ENCODE data around the gene PTPRM. TPM values are rescaled to one million over a fixed set of nuclear protein-coding genes. Genes with fewer than 3 reads are reported as not detected.

Gene PTPRM
- total RNA-seq, 1 donor from 2014 or later, result 13.9 TPM

- H3F3A ChIP-seq (ENCODE audit: low read depth), result peaks cover 7% of the 10 kb centered on the region
- H3K27me3 Mint-ChIP-seq (ENCODE audit: insufficient read depth, low read depth), result no peaks in the 10 kb centered on the region
- H4K20me1 ChIP-seq (ENCODE audit: low read depth), result no peaks in the 10 kb centered on the region
- no peak overlapping the region for H3K4me3 Mint-ChIP-seq
- H3K9me3 Mint-ChIP-seq, result no peaks in the 10 kb centered on the region
- TF ChIP-seq CTCF (IDR thresholded peaks at IDR 0.05) (no peak), EZH2phosphoT487 (IDR thresholded peaks at IDR 0.05) (no peak), EZH2 (IDR thresholded peaks at IDR 0.05) (no peak)
- no peak for DNase-seq (ENCODE audit: low spot score)
- H3K9me3 ChIP-seq (ENCODE audit: low read depth), result no peaks in the 10 kb centered on the region
- peaks cover 12% of the 10 kb centered on the region for H3K4me1 Mint-ChIP-seq
- no peaks in the 10 kb centered on the region for H3K36me3 ChIP-seq
- peaks cover 5% of the 10 kb centered on the region for H3K36me3 Mint-ChIP-seq
- no peaks in the 10 kb centered on the region for H3K27me3 ChIP-seq
- H3K79me2 ChIP-seq (ENCODE audit: low read depth), result no peaks in the 10 kb centered on the region
- no peak overlapping the region for H3K4me3 ChIP-seq
- H3K27ac Mint-ChIP-seq, result no peak overlapping the region
- no peak overlapping the region for H3K9ac ChIP-seq
- no peak overlapping the region for H3K27ac ChIP-seq
- no peak overlapping the region for H3K4me2 ChIP-seq
- peaks cover 13% of the 10 kb centered on the region for H3K4me1 ChIP-seq
- no peak overlapping the region for H2AFZ ChIP-seq (replicated peaks)
Observed at GRCh38 chr18:8069708-8070107, 502.6 kb downstream of the PTPRM start.

- no peaks in the 10 kb centered on the region for H4K20me1 ChIP-seq (ENCODE audit: low read depth)
- no peaks in the 10 kb centered on the region for H3K9me3 Mint-ChIP-seq
Observed at GRCh38 chr18:8073167-8073566, 506.1 kb downstream of the PTPRM start.

GRCh38 chr18:8080092-8080491 is 513.0 kb downstream of the PTPRM start:
- Mint-ChIP-seq H3K4me3 (no peak overlapping the region), H3K27me3 (ENCODE audit: insufficient read depth, low read depth) (no peaks in the 10 kb centered on the region), H3K9me3 (no peaks in the 10 kb centered on the region), H3K4me1 (peaks cover 17% of the 10 kb centered on the region), H3K27ac (no peak overlapping the region), H3K36me3 (no peaks in the 10 kb centered on the region)
- no peaks in the 10 kb centered on the region for H3K27me3 ChIP-seq
- no peaks in the 10 kb centered on the region for H4K20me1 ChIP-seq (ENCODE audit: low read depth)
- no peak for DNase-seq (ENCODE audit: low spot score)
- H3K4me1 ChIP-seq, result peaks cover 16% of the 10 kb centered on the region
- H3K4me3 ChIP-seq, result no peak overlapping the region
- no peaks in the 10 kb centered on the region for H3F3A ChIP-seq (ENCODE audit: low read depth)
- H3K27ac ChIP-seq, result no peak overlapping the region
- no peak overlapping the region for H3K9ac ChIP-seq
- H3K4me2 ChIP-seq, result no peak overlapping the region
- TF ChIP-seq EZH2 (IDR thresholded peaks at IDR 0.05) (no peak), CTCF (IDR thresholded peaks at IDR 0.05) (no peak), EZH2phosphoT487 (IDR thresholded peaks at IDR 0.05) (no peak)
- peaks cover 3% of the 10 kb centered on the region for H3K9me3 ChIP-seq (ENCODE audit: low read depth)
- H3K79me2 ChIP-seq (ENCODE audit: low read depth), result no peaks in the 10 kb centered on the region
- H2AFZ ChIP-seq (replicated peaks), result no peak overlapping the region
- no peaks in the 10 kb centered on the region for H3K36me3 ChIP-seq

More at GRCh38 chr18:8073167-8073566, 506.1 kb downstream of the PTPRM start:
- H3K4me2 ChIP-seq, result no peak overlapping the region
- no peak overlapping the region for H3K4me3 ChIP-seq
- TF ChIP-seq CTCF (IDR thresholded peaks at IDR 0.05) (no peak), EZH2 (IDR thresholded peaks at IDR 0.05) (no peak), EZH2phosphoT487 (IDR thresholded peaks at IDR 0.05) (no peak)
- no peaks in the 10 kb centered on the region for H3K4me1 ChIP-seq
- no peak overlapping the region for H3K9ac ChIP-seq
- H3K27ac ChIP-seq, result no peak overlapping the region
- no peak overlapping the region for H2AFZ ChIP-seq (replicated peaks)
- H3K4me1 Mint-ChIP-seq, result no peaks in the 10 kb centered on the region
- H3K27me3 ChIP-seq, result no peaks in the 10 kb centered on the region
- peaks cover 3% of the 10 kb centered on the region for H3K9me3 ChIP-seq (ENCODE audit: low read depth)
- no peaks in the 10 kb centered on the region for H3K36me3 ChIP-seq
- H3F3A ChIP-seq (ENCODE audit: low read depth), result no peaks in the 10 kb centered on the region
- H3K36me3 Mint-ChIP-seq, result peaks cover 5% of the 10 kb centered on the region
- no peak for DNase-seq (ENCODE audit: low spot score)
- H3K79me2 ChIP-seq (ENCODE audit: low read depth), result no peaks in the 10 kb centered on the region
- H3K27me3 Mint-ChIP-seq (ENCODE audit: insufficient read depth, low read depth), result no peaks in the 10 kb centered on the region
- H3K4me3 Mint-ChIP-seq, result no peak overlapping the region
- no peak overlapping the region for H3K27ac Mint-ChIP-seq

All from neural progenitor cell (in vitro differentiated cells).